Thoracic aorta (tissue), 2 donors: Measurements from ENCODE around the gene ARAF. TPM values are rescaled to one million over a fixed set of nuclear protein-coding genes. Genes with fewer than 3 reads are reported as not detected.
A peak's percentile ranks its signal among the peaks of the same experiment; 100 is the strongest.

ENCODE experiments used
- ATAC-seq: fragments of 150-250 bp; one replicate; pipeline ENCODE4 v1.8.0; 2017; ENCODE audit warnings: low read depth; ENCODE audit not compliant: insufficient number of reproducible peaks, low FRiP score
- DNase-seq: peaks from one replicate; pipeline ENCODE4 v3.0.0-alpha.2; 2020; ENCODE audit warnings: low spot score
- H3K27ac ChIP-seq, 2 donors: fragments of 200-600 bp; sonication (generic); 1 replicate in 1 of 2; 2 replicates in 1 of 2; pipeline ENCODE4 v1.5.1; 2016; ENCODE audit warnings: mild to moderate bottlenecking in 2 of 2, moderate library complexity in 2 of 2
- H3K27me3 ChIP-seq: fragments of 200-600 bp; sonication (generic); replicated peaks from 2 replicates; pipeline ENCODE4 v1.6.0; 2016; ENCODE audit warnings: mild to moderate bottlenecking; ENCODE audit not compliant: insufficient read depth
- H3K36me3 ChIP-seq: fragments of 200-600 bp; sonication (generic); one replicate; pipeline ENCODE4 v1.5.1; 2016
- H3K4me1 ChIP-seq, 2 donors: fragments of 200-600 bp; sonication (generic); 1 replicate in 1 of 2; 2 replicates in 1 of 2; pipeline versions ENCODE4 v1.5.1 to v1.6.0; 2016; ENCODE audit warnings: low read depth in 2 of 2, mild to moderate bottlenecking in 1 of 2; ENCODE audit not compliant: control insufficient read depth in 1 of 2
- H3K4me3 ChIP-seq: fragments of 200-600 bp; sonication (generic); 2 replicates; pipeline ENCODE4 v1.5.1; 2016; ENCODE audit warnings: mild to moderate bottlenecking
- H3K9me3 ChIP-seq: fragments of 200-600 bp; sonication (generic); 2 replicates; pipeline ENCODE4 v1.5.1; 2016
- CTCF ChIP-seq: fragments of 200-600 bp; sonication (generic); IDR thresholded peaks from one replicate; pipeline ENCODE4 v1.5.1; 2019; ENCODE audit warnings: antibody characterized with exemption
- total RNA-seq, 2 donors: library from RNA; depleted of rRNA; stranded (reverse); fragments of >200 nt; gene quantifications; one replicate each; pipeline versions ENCODE4 v1.1.0 to v1.2.3, GENCODE V29; 2016

Gene ARAF
- total RNA-seq, 2 donors from 2014 or later: 44.5 to 52.3 TPM

GRCh38 chrX:47586043-47586787 is 25.2 kb downstream of the ARAF start:
- no peak for DNase-seq
- Histone ChIP-seq H3K27me3 (no peaks in the 10 kb centered on the region), H3K36me3 (peaks cover 3% of the 10 kb centered on the region), H3K9me3 (no peaks in the 10 kb centered on the region), H3K27ac (peak overlapping the region in 1 of 2 donors; percentile 19), H3K4me1 (peaks cover 2 to 8% of the 10 kb centered on the region in 2 donors), H3K4me3 (no peak overlapping the region)
- TF ChIP-seq CTCF: no peak
- ATAC-seq: no peak

GRCh38 chrX:47587091-47587891 is 26.3 kb downstream of the ARAF start:
- peaks cover 3% of the 10 kb centered on the region for H3K36me3 ChIP-seq
- DNase-seq (no peak), ATAC-seq (no peak)
- no peaks in the 10 kb centered on the region for H3K9me3 ChIP-seq
- no peak overlapping the region for H3K27ac ChIP-seq
- H3K4me3 ChIP-seq: no peak overlapping the region
- H3K27me3 ChIP-seq: no peaks in the 10 kb centered on the region
- peaks cover 2 to 8% of the 10 kb centered on the region in 2 donors for H3K4me1 ChIP-seq
- TF ChIP-seq CTCF: no peak

- DNase-seq (no peak), ATAC-seq (no peak)
- Histone ChIP-seq H3K27ac (no peak overlapping the region), H3K27me3 (no peaks in the 10 kb centered on the region), H3K9me3 (no peaks in the 10 kb centered on the region), H3K4me3 (no peak overlapping the region), H3K36me3 (peaks cover 3% of the 10 kb centered on the region), H3K4me1 (peaks cover 2 to 6% of the 10 kb centered on the region in 2 donors)
- no peak for TF ChIP-seq CTCF
Observed at GRCh38 chrX:47587906-47588735, 27.1 kb downstream of the ARAF start.

GRCh38 chrX:47590984-47591383 is 30.0 kb downstream of the ARAF start:
- Histone ChIP-seq H3K4me3 (no peak overlapping the region), H3K4me1 (peaks cover 4 to 9% of the 10 kb centered on the region in 2 donors), H3K9me3 (no peaks in the 10 kb centered on the region), H3K27me3 (no peaks in the 10 kb centered on the region), H3K36me3 (peaks cover 3% of the 10 kb centered on the region), H3K27ac (no peak overlapping the region)
- DNase-seq (no peak), ATAC-seq (no peak)
- no peak for TF ChIP-seq CTCF
